Omental fat pad (tissue), 4 donors: ENCODE measurements around the gene OVOL1. TPM values are rescaled to one million over a fixed set of nuclear protein-coding genes. Genes with fewer than 3 reads are reported as not detected.

Experiments
- ATAC-seq: fragments of 150-250 bp; one replicate; pipeline ENCODE4 v1.9.1; 2016; ENCODE audit warnings: mild to moderate bottlenecking, moderate library complexity; ENCODE audit not compliant: low FRiP score
- DNase-seq: peaks from one replicate; pipeline ENCODE4 v3.0.0-alpha.2; 2019; ENCODE audit warnings: low spot score
- CTCF ChIP-seq, 3 donors: fragments of 450-650 bp; IDR thresholded peaks; one replicate each; pipeline ENCODE4 v1.5.1; 2016 to 2017; ENCODE audit warnings: antibody characterized with exemption in 3 of 3, mild to moderate bottlenecking in 3 of 3, moderate library complexity in 2 of 3
- total RNA-seq, 4 donors: library from RNA; depleted of rRNA; stranded (reverse); fragments of >200 nt; gene quantifications; one replicate each; pipeline ENCODE4 v1.1.0, GENCODE V29; 2016

The OVOL1 gene
- total RNA-seq, 4 donors from 2014 or later: not detected

- DNase-seq: no peak
- TF ChIP-seq CTCF (IDR thresholded peaks at IDR 0.05): no peak
- peak; percentile 25 for ATAC-seq
Observed at GRCh38 chr11:65781152-65781961, 5.5 kb upstream of the OVOL1 start.

- DNase-seq: no peak
- TF ChIP-seq CTCF (IDR thresholded peaks at IDR 0.05): no peak
- no peak for ATAC-seq
Observed at GRCh38 chr11:65781962-65782815, 4.7 kb upstream of the OVOL1 start.

GRCh38 chr11:65782816-65783228 is 4.0 kb upstream of the OVOL1 start:
- no peak for ATAC-seq
- TF ChIP-seq CTCF (IDR thresholded peaks at IDR 0.05): no peak
- DNase-seq: no peak

- TF ChIP-seq CTCF (IDR thresholded peaks at IDR 0.05): no peak
- no peak for ATAC-seq
- DNase-seq: no peak
Observed at GRCh38 chr11:65785319-65786007, 1.4 kb upstream of the OVOL1 start.

GRCh38 chr11:65786008-65786785 is 666 bp upstream of the OVOL1 start:
- DNase-seq: no peak
- no peak for ATAC-seq
- no peak for TF ChIP-seq CTCF (IDR thresholded peaks at IDR 0.05)
